H9 (cell line): Measurements from ENCODE around the gene TELO2. TPM values are rescaled to one million over a fixed set of nuclear protein-coding genes. Genes with fewer than 3 reads are reported as not detected.

Source experiments
- DNase-seq: peaks from one replicate; pipeline ENCODE4 v3.0.0-alpha.2; 2017
- H2AFZ ChIP-seq: one replicate; pipeline ENCODE4 v1.6.1; 2013; ENCODE audit warnings: mild to moderate bottlenecking, low read length, control low read depth, moderate library complexity
- H2AK5ac ChIP-seq: 2 replicates; pipeline ENCODE4 v1.6.1; 2013; ENCODE audit warnings: low read length, control low read depth, mixed read lengths; ENCODE audit not compliant: insufficient read length
- H2BK120ac ChIP-seq: one replicate; pipeline ENCODE4 v1.6.1; 2013; ENCODE audit warnings: low read depth, mild to moderate bottlenecking, low read length, control low read depth, inconsistent platforms; ENCODE audit not compliant: poor library complexity, severe bottlenecking
- H2BK12ac ChIP-seq: 2 replicates; pipeline ENCODE4 v1.6.1; 2013; ENCODE audit warnings: low read length, control low read depth, mixed read lengths, low read depth; ENCODE audit not compliant: insufficient read length
- H2BK15ac ChIP-seq: 2 replicates; pipeline ENCODE4 v1.6.1; 2013; ENCODE audit warnings: low read depth, low read length, control low read depth
- H2BK20ac ChIP-seq: one replicate; pipeline ENCODE4 v1.6.1; 2013; ENCODE audit warnings: low read depth, mild to moderate bottlenecking, low read length, control low read depth, inconsistent platforms; ENCODE audit not compliant: poor library complexity, severe bottlenecking
- H2BK5ac ChIP-seq: 2 replicates; pipeline ENCODE4 v1.6.1; 2013; ENCODE audit warnings: low read length, control low read depth, mixed read lengths; ENCODE audit not compliant: insufficient read length
- H3K14ac ChIP-seq: 2 replicates; pipeline ENCODE4 v1.6.1; 2013; ENCODE audit warnings: low read length, control low read depth; ENCODE audit not compliant: insufficient read depth
- H3K18ac ChIP-seq: 2 replicates; pipeline ENCODE4 v1.6.1; 2013; ENCODE audit warnings: low read depth, mild to moderate bottlenecking, mixed read lengths, low read length, control low read depth; ENCODE audit not compliant: insufficient read length
- H3K23ac ChIP-seq: 2 replicates; pipeline ENCODE4 v1.6.1; 2013; ENCODE audit warnings: low read length, control low read depth, mixed read lengths, low read depth; ENCODE audit not compliant: insufficient read length
- H3K23me2 ChIP-seq: 2 replicates; pipeline ENCODE4 v1.6.1; 2013; ENCODE audit warnings: low read depth, mild to moderate bottlenecking, mixed read lengths, low read length, control low read depth; ENCODE audit not compliant: insufficient read length, poor library complexity, severe bottlenecking
- H3K27ac ChIP-seq: 2 replicates; pipeline ENCODE4 v1.5.1; 2013; ENCODE audit warnings: low read length, control low read depth, mixed read lengths, low read depth; ENCODE audit not compliant: insufficient read length
- H3K27me3 ChIP-seq: 2 replicates; pipeline ENCODE4 v1.6.1; 2013; ENCODE audit warnings: low read length, control low read depth, inconsistent platforms; ENCODE audit not compliant: insufficient read depth
- H3K4ac ChIP-seq: 2 replicates; pipeline ENCODE4 v1.6.1; 2013; ENCODE audit warnings: low read depth, mild to moderate bottlenecking, control low read depth, inconsistent platforms, low read length, moderate library complexity
- H3K4me1 ChIP-seq: 2 replicates; pipeline ENCODE4 v1.6.1; 2013; ENCODE audit warnings: low read length, control low read depth, inconsistent platforms; ENCODE audit not compliant: insufficient read depth
- H3K4me2 ChIP-seq: 2 replicates; pipeline ENCODE4 v1.6.1; 2013; ENCODE audit warnings: low read length, control low read depth, mixed read lengths; ENCODE audit not compliant: insufficient read length, insufficient read depth
- H3K56ac ChIP-seq: 2 replicates; pipeline ENCODE4 v1.6.1; 2013; ENCODE audit warnings: low read depth, mild to moderate bottlenecking, mixed read lengths, low read length, control low read depth; ENCODE audit not compliant: insufficient read length
- H3K79me1 ChIP-seq: 2 replicates; pipeline ENCODE4 v1.6.1; 2013; ENCODE audit warnings: low read depth, mild to moderate bottlenecking, moderate library complexity, low read length, control low read depth, inconsistent platforms; ENCODE audit not compliant: insufficient read depth, poor library complexity, severe bottlenecking
- H3K79me2 ChIP-seq: 2 replicates; pipeline ENCODE4 v1.6.1; 2013; ENCODE audit warnings: low read length, control low read depth, inconsistent platforms; ENCODE audit not compliant: insufficient read depth
- H3K9ac ChIP-seq: 2 replicates; pipeline ENCODE4 v1.6.1; 2013; ENCODE audit warnings: low read length, control low read depth, mixed read lengths; ENCODE audit not compliant: insufficient read length; ENCODE audit errors: extremely low read depth
- H3K9me3 ChIP-seq: one replicate; pipeline ENCODE4 v1.6.1; 2013; ENCODE audit warnings: low read depth, low read length, inconsistent platforms; ENCODE audit not compliant: control insufficient read depth
- H3T11ph ChIP-seq: one replicate; pipeline ENCODE4 v1.6.1; 2013; ENCODE audit warnings: mild to moderate bottlenecking, low read length, control low read depth, inconsistent platforms
- H4K20me1 ChIP-seq: one replicate; pipeline ENCODE4 v1.6.1; 2013; ENCODE audit not compliant: control insufficient read depth, insufficient read length, insufficient read depth
- H4K5ac ChIP-seq: 2 replicates; pipeline ENCODE4 v1.6.1; 2013; ENCODE audit warnings: low read depth, mild to moderate bottlenecking, mixed read lengths, low read length, control low read depth; ENCODE audit not compliant: insufficient read length
- H4K8ac ChIP-seq: replicated peaks from 2 replicates; pipeline ENCODE4 v1.6.1; 2013; ENCODE audit warnings: low read length, control low read depth, mixed read lengths, low read depth; ENCODE audit not compliant: insufficient read length
- H4K91ac ChIP-seq: 2 replicates; pipeline ENCODE4 v1.6.1; 2013; ENCODE audit warnings: low read depth, mild to moderate bottlenecking, moderate library complexity, mixed read lengths, low read length, control low read depth; ENCODE audit not compliant: insufficient read length
- H3K27ac Mint-ChIP-seq, 3 experiments: 2 replicates in 2 of 3; 3 replicates in 1 of 3; pipeline ENCODE4 v1.8.0; 2020 to 2021; ENCODE audit warnings: mixed read lengths in 3 of 3, mild to moderate bottlenecking in 1 of 3, moderate library complexity in 1 of 3
- H3K27me3 Mint-ChIP-seq: 2 replicates; pipeline ENCODE4 v1.8.0; 2021; ENCODE audit warnings: low read depth, mild to moderate bottlenecking, moderate library complexity, mixed read lengths
- H3K36me3 Mint-ChIP-seq, 3 experiments: 2 replicates in 2 of 3; 3 replicates in 1 of 3; pipeline ENCODE4 v1.8.0; 2020 to 2021; ENCODE audit warnings: low read depth in 3 of 3, mixed read lengths in 3 of 3; ENCODE audit not compliant: insufficient read depth in 1 of 3
- H3K4me1 Mint-ChIP-seq, 2 experiments: 2 replicates each; pipeline ENCODE4 v1.8.0; 2020; ENCODE audit warnings: mixed read lengths in 2 of 2
- H3K4me3 Mint-ChIP-seq, 2 experiments: 2 replicates in 1 of 2; 3 replicates in 1 of 2; pipeline ENCODE4 v1.8.0; 2020 to 2021; ENCODE audit warnings: mild to moderate bottlenecking in 2 of 2, mixed read lengths in 2 of 2, moderate library complexity in 1 of 2
- H3K9me3 Mint-ChIP-seq, 2 experiments: 2 replicates in 1 of 2; 3 replicates in 1 of 2; pipeline ENCODE4 v1.8.0; 2020; ENCODE audit warnings: mild to moderate bottlenecking in 2 of 2, mixed read lengths in 2 of 2, moderate library complexity in 1 of 2
- CTCF ChIP-seq: fragments of 200-600 bp; sonication (generic); conservative IDR thresholded peaks from 3 replicates; pipeline ENCODE4 v1.8.0; 2021; ENCODE audit warnings: antibody characterized with exemption, mild to moderate bottlenecking
- WGBS: extraction: QIAGEN DNeasy Blood & Tissue Kit; methylation state at CpG from one replicate; pipeline ENCODE4 v1.1.7; 2013; ENCODE audit warnings: missing lambda C conversion rate, low lambda C conversion rate, mixed read lengths; ENCODE audit not compliant: insufficient read length; ENCODE audit errors: extremely low coverage; 5-methylcytosine and 5-hydroxymethylcytosine counted together
- total RNA-seq: library from RNA; stranded (reverse); gene quantifications from 2 replicates; pipeline ENCODE4 v1.2.1, GENCODE V29; 2021

TELO2 gene
- total RNA-seq, 1 experiment from 2014 or later: 98.9 TPM

- no peak overlapping the region for H3K27ac ChIP-seq
Observed at GRCh38 chr16:1460602-1461138, 32.5 kb upstream of the TELO2 start.

More at GRCh38 chr16:1460602-1461138, 32.5 kb upstream of the TELO2 start:
- H3K4me1 ChIP-seq: no peaks in the 10 kb centered on the region
- no peaks in the 10 kb centered on the region for H3K9me3 ChIP-seq
- no peaks in the 10 kb centered on the region for H4K20me1 ChIP-seq
- no peak overlapping the region for H3T11ph ChIP-seq
- TF ChIP-seq CTCF: no peak
- H3K27me3 ChIP-seq: no peaks in the 10 kb centered on the region
- H3K18ac ChIP-seq: no peak overlapping the region
- Mint-ChIP-seq H3K27me3 (no peaks in the 10 kb centered on the region), H3K9me3 (no peaks in the 10 kb centered on the region), H3K27ac (no peak overlapping the region), H3K4me1 (no peaks in the 10 kb centered on the region), H3K36me3 (peaks cover 2 to 25% (median 21%) of the 10 kb centered on the region in 3 experiments; a peak in 5 of 7 replicates), H3K4me3 (no peak overlapping the region)
- no peak overlapping the region for H4K5ac ChIP-seq
- H3K14ac ChIP-seq: no peak overlapping the region
- H2BK20ac ChIP-seq: no peak overlapping the region
- DNase-seq: no peak
- no peak overlapping the region for H4K91ac ChIP-seq
- H3K56ac ChIP-seq: no peak overlapping the region
- no peak overlapping the region for H2BK15ac ChIP-seq
- no peak overlapping the region for H2AK5ac ChIP-seq
- no peaks in the 10 kb centered on the region for H3K79me2 ChIP-seq
- no peaks in the 10 kb centered on the region for H3K79me1 ChIP-seq
- H2BK120ac ChIP-seq: no peak overlapping the region
- WGBS: no CpG with 5 or more reads among the region's 30 CpGs
- H3K23me2 ChIP-seq: no peaks in the 10 kb centered on the region
- H2BK5ac ChIP-seq: no peak overlapping the region
- no peak overlapping the region for H3K9ac ChIP-seq
- no peak overlapping the region for H3K23ac ChIP-seq
- no peak overlapping the region for H2AFZ ChIP-seq
- no peak overlapping the region for H3K4me2 ChIP-seq
- no peak overlapping the region for H2BK12ac ChIP-seq
- no peak overlapping the region for H3K4ac ChIP-seq
- H4K8ac ChIP-seq: no peak overlapping the region
